GM19372 (cell line): ENCODE measurements around the gene WDR41.

ENCODE experiments used
- ATAC-seq: cut with Tn5 transposase; IDR thresholded peaks from one replicate; pipeline ENCODE4 v1.9.1; 2021; ENCODE audit warnings: mild to moderate bottlenecking, low read depth, moderate library complexity; ENCODE audit not compliant: unreplicated experiment

Gene WDR41

GRCh38 chr5:77449277-77449676, 42.8 kb downstream of the WDR41 start:
- no peak for ATAC-seq

- ATAC-seq, result no peak
Measured at GRCh38 chr5:77448831-77449230, 43.3 kb downstream of the WDR41 start.

- ATAC-seq, result no peak
Measured at GRCh38 chr5:77444356-77444755, 47.8 kb downstream of the WDR41 start.

- ATAC-seq, result no peak
Measured at GRCh38 chr5:77443670-77444069, 48.4 kb downstream of the WDR41 start.

- ATAC-seq, result no peak
Measured at GRCh38 chr5:77438071-77438470, 54.0 kb downstream of the WDR41 start.

GRCh38 chr5:77437194-77437593, 54.9 kb downstream of the WDR41 start:
- ATAC-seq, result no peak

GRCh38 chr5:77431719-77432118, 60.4 kb downstream of the WDR41 start:
- ATAC-seq, result no peak

- ATAC-seq, result no peak
Measured at GRCh38 chr5:77431286-77431685, 60.8 kb downstream of the WDR41 start.

GRCh38 chr5:77430726-77431125, 61.4 kb downstream of the WDR41 start:
- ATAC-seq, result no peak

- no peak for ATAC-seq
Measured at GRCh38 chr5:77428526-77428925, 63.6 kb downstream of the WDR41 start.

GRCh38 chr5:77427998-77428397, 64.1 kb downstream of the WDR41 start:
- ATAC-seq, result no peak

GRCh38 chr5:77426670-77427069, 65.4 kb downstream of the WDR41 start:
- ATAC-seq, result no peak

GRCh38 chr5:77425998-77426659, 66.0 kb downstream of the WDR41 start:
- no peak for ATAC-seq

- ATAC-seq, result no peak
Measured at GRCh38 chr5:77425420-77425819, 66.7 kb downstream of the WDR41 start.

- no peak for ATAC-seq
Measured at GRCh38 chr5:77424921-77425320, 67.2 kb downstream of the WDR41 start.

- no peak for ATAC-seq
Measured at GRCh38 chr5:77423022-77423750, 68.9 kb downstream of the WDR41 start.

GRCh38 chr5:77420940-77421339, 71.2 kb downstream of the WDR41 start:
- no peak for ATAC-seq

- ATAC-seq, result no peak
Measured at GRCh38 chr5:77419644-77420582, 72.2 kb downstream of the WDR41 start.

- no peak for ATAC-seq
Measured at GRCh38 chr5:77418601-77419581, 73.2 kb downstream of the WDR41 start.

- no peak for ATAC-seq
Measured at GRCh38 chr5:77418162-77418561, 74.0 kb downstream of the WDR41 start.
